Measurements from ENCODE around the gene NAP1L1.

GRCh38 chr12:76003355-76003638 is 81.2 kb downstream of the NAP1L1 start:
- no peak for TF ChIP-seq CTCF (IDR thresholded peaks at IDR 0.05; ENCODE audit: insufficient read depth, low read depth, low read length)
- TF ChIP-seq EZH2 (IDR thresholded peaks at IDR 0.05; ENCODE audit: insufficient read depth, low read length) = no peak
